ENCODE measurements around the gene RERE.

Gene RERE

DNA sequence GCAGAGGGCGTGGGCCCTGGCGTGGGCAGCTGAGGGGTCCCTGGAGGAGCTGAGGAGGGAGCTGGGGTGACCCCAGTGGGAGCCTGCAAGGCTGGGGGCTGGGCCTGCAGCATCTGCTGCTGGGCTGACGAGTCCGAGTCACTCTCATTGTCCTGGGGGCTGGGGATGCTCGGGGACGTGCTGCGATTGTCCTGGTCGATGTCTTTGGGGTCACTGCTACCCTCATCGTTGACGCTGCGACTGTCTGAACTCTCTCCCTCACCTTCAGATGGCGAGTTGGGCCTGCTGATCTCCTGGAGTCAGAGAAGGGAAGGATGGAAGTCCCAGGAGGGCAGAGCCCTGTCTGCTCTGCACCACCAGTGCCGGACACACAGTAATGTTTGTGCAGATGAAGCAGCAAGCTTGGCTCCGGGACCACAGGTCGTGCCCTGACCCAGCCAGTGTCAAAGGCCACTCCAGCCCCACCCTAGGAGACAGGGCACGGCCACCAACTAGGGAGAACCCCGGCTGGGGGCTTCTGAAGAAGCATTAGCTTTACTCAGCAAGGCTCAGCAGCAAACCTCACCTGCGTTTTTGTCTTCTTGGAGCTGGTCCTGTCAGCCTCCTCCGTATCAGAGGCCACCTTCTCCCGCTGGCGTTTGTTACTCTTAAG lies 456.1 kb downstream of the RERE start:
- Histone ChIP-seq H3K9me3 (ENCODE audit: control insufficient read depth, low read length) (no peaks in the 10 kb centered on the region), H3K36me3 (ENCODE audit: control insufficient read depth, insufficient read depth, low read length) (peaks cover 39% of the 10 kb centered on the region), H3K27ac (ENCODE audit: insufficient read depth, low read depth, low read length, poor library complexity, severe bottlenecking) (no peak overlapping the region), H3K4me1 (ENCODE audit: control insufficient read depth, insufficient read depth, low read length) (no peaks in the 10 kb centered on the region), H3K27me3 (ENCODE audit: control insufficient read depth, insufficient read depth, low read length, poor library complexity, severe bottlenecking) (no peaks in the 10 kb centered on the region), H3K4me3 (ENCODE audit: insufficient read depth, low read depth, low read length) (no peak overlapping the region)
- 93 to 95% methylated on average over 21 of the region's 21 CpGs for WGBS, 2 experiments

DNA sequence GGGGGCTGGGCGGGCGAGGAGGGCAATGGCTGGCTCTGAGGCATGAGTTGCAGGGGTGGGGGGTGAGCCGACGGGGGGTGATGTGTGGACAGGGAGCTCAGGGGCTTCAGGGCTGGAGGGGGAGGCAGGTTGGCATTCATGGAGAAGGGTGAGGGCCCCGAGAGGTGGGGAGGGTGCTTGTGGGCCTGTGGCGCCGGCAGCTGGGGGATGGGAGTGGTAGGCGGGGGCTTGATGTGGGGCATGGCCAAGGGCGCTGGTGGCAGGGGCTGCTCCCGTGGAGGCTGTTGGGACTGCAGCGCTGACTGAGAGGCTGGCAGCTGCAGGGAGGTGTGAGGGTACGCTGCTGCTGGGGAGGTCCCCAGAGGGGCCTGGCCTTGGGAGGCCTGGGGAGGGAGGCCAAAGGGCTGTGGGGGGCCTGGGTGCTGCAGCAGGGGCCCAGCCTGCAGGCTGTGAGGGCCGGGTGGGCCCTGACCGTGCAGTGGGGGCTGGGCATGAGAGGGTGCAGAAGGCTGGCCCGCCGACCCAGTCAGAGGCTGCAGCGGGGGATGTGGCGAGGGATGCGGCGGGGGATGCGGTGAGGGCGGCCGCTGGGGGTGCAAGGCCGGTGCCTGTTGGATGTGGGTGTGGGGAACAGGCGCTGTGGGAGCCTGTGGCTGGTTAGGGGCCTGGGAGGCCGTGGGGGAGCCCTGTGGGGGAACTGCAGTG lies 456.8 kb downstream of the RERE start:
- Histone ChIP-seq H3K4me3 (ENCODE audit: insufficient read depth, low read depth, low read length) (no peak overlapping the region), H3K27ac (ENCODE audit: insufficient read depth, low read depth, low read length, poor library complexity, severe bottlenecking) (no peak overlapping the region), H3K36me3 (ENCODE audit: control insufficient read depth, insufficient read depth, low read length) (peaks cover 46% of the 10 kb centered on the region), H3K9me3 (ENCODE audit: control insufficient read depth, low read length) (no peaks in the 10 kb centered on the region), H3K27me3 (ENCODE audit: control insufficient read depth, insufficient read depth, low read length, poor library complexity, severe bottlenecking) (no peaks in the 10 kb centered on the region), H3K4me1 (ENCODE audit: control insufficient read depth, insufficient read depth, low read length) (no peaks in the 10 kb centered on the region)
- WGBS, 2 experiments: 96% methylated on average over 26 of the region's 26 CpGs

DNA sequence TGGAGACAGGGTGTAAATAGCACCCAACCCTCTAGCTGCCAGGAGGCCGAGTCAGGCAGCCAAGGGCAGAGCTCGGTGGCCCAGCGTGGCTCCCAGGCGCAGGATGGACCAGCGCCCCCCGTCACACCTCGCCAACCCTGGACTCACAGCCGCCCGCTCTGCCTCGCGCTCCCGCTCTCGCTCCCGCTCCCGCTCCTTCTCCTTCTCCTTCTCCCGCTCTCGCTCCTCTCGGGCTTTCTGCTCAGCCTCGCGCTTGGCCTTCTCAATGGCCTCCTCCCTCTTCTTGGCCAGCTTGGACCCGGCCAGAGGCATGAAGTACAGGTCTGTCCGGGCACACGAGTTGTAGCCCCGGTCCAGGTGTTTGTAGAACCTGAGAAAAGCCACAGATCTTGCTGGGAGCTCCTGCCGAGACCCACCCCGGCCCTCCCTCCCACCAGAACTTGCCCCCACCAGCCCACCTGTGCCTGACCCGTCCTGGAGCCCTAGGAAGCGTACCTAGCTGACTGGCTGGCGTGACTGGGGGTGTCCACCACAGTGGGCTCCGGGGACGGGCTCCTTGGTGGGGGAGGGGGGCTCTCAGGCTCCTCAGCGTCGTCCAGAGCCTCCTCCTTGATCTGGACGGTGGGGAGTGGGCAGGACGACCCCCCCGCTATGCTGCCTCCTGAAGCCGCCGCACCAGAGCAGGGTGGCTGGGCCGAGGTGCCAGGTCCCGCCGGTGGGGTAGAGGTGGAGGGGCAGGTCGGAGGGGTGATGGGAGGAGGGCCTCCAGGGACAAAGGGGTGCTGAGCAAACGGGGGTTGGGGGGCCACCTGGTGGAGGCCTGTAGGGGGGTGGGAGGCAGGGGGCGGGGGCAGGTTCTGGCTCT lies 457.6 kb downstream of the RERE start:
- no peaks in the 10 kb centered on the region for H3K4me1 ChIP-seq (ENCODE audit: control insufficient read depth, insufficient read depth, low read length)
- no peak overlapping the region for H3K4me3 ChIP-seq (ENCODE audit: insufficient read depth, low read depth, low read length)
- peaks cover 52% of the 10 kb centered on the region for H3K36me3 ChIP-seq (ENCODE audit: control insufficient read depth, insufficient read depth, low read length)
- H3K9me3 ChIP-seq (ENCODE audit: control insufficient read depth, low read length): no peaks in the 10 kb centered on the region
- H3K27me3 ChIP-seq (ENCODE audit: control insufficient read depth, insufficient read depth, low read length, poor library complexity, severe bottlenecking): no peaks in the 10 kb centered on the region
- no peak overlapping the region for H3K27ac ChIP-seq (ENCODE audit: insufficient read depth, low read depth, low read length, poor library complexity, severe bottlenecking)
- 95 to 97% methylated on average over 44 of the region's 44 CpGs for WGBS, 2 experiments

DNA sequence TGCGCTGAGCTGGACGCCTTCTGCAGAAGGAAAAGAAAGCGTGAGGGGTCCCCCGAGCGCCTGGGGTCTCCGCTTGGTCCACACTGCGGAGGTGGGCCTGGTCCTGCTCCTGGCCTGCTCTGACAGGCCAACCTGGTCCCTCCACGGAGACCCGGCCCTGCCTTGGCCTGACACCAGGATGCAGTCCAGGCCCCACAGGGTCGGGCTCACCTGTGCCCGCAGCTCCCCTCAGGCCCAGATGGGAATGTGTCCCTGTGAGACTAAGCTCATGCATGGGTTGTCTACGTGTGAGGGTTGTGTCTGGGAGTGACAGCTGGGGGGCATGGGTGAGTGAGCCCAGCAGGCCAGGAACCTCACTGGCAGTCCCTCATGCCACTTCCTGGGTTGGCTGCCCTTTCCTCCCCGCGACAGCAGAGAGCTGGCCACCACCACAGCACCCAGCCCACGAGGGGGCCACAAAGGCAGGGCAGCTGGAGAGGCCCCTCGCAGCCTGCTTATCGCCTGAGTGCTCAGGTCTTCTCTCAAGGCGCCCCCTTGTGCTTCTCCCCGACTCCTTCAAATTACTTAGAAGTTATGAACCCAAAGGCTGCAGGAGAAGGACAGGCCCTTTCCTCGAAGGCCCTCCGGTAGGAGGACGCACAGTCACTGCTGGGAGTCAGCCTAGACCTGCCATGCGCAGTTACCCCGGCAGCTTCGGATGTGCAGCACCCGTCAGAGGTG lies 458.4 kb downstream of the RERE start:
- H3K27me3 ChIP-seq (ENCODE audit: control insufficient read depth, insufficient read depth, low read length, poor library complexity, severe bottlenecking): no peaks in the 10 kb centered on the region
- 95 to 96% methylated on average over 26 of the region's 26 CpGs for WGBS, 2 experiments
- no peaks in the 10 kb centered on the region for H3K9me3 ChIP-seq (ENCODE audit: control insufficient read depth, low read length)
- no peak overlapping the region for H3K4me3 ChIP-seq (ENCODE audit: insufficient read depth, low read depth, low read length)
- no peak overlapping the region for H3K27ac ChIP-seq (ENCODE audit: insufficient read depth, low read depth, low read length, poor library complexity, severe bottlenecking)
- H3K4me1 ChIP-seq (ENCODE audit: control insufficient read depth, insufficient read depth, low read length): no peaks in the 10 kb centered on the region
- H3K36me3 ChIP-seq (ENCODE audit: control insufficient read depth, insufficient read depth, low read length): peaks cover 55% of the 10 kb centered on the region

DNA sequence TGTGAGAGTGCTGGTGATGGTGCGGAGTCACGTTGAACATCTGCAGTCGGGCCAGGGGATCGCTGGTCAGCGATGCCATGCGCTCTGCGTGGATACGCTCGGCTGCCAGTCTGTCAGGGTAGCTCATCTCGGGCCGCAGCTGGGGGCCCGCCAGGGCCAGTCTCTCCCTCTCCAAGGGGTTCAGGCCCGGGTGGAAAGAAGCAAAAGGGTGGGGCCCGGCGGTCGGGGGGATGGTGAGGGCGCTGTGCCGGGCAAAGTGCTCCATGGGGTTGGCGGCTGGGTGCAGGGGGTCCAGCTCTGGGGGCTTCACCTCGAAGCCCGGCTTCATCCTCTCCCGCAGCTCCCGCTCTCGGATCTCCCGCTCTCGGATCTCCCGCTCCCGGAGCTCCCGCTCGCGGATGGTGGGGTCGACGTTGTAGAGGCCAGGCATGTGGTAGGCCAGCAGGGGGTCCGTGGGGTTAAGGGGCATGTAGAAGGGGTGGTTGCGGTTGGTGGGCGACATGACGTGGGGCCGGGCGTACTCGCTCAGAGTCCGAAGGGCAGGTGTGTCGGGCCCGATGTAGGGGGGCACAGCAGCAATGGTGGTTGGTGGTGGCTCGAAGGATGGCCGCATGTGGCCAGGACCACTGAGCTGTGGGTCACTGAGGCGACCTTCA lies 459.1 kb downstream of the RERE start:
- WGBS, 2 experiments: 96 to 97% methylated on average over 46 of the region's 46 CpGs
- no peaks in the 10 kb centered on the region for H3K9me3 ChIP-seq (ENCODE audit: control insufficient read depth, low read length)
- H3K4me1 ChIP-seq (ENCODE audit: control insufficient read depth, insufficient read depth, low read length): no peaks in the 10 kb centered on the region
- no peak overlapping the region for H3K4me3 ChIP-seq (ENCODE audit: insufficient read depth, low read depth, low read length)
- H3K27ac ChIP-seq (ENCODE audit: insufficient read depth, low read depth, low read length, poor library complexity, severe bottlenecking): no peak overlapping the region
- H3K36me3 ChIP-seq (ENCODE audit: control insufficient read depth, insufficient read depth, low read length): peaks cover 55% of the 10 kb centered on the region
- no peaks in the 10 kb centered on the region for H3K27me3 ChIP-seq (ENCODE audit: control insufficient read depth, insufficient read depth, low read length, poor library complexity, severe bottlenecking)

DNA sequence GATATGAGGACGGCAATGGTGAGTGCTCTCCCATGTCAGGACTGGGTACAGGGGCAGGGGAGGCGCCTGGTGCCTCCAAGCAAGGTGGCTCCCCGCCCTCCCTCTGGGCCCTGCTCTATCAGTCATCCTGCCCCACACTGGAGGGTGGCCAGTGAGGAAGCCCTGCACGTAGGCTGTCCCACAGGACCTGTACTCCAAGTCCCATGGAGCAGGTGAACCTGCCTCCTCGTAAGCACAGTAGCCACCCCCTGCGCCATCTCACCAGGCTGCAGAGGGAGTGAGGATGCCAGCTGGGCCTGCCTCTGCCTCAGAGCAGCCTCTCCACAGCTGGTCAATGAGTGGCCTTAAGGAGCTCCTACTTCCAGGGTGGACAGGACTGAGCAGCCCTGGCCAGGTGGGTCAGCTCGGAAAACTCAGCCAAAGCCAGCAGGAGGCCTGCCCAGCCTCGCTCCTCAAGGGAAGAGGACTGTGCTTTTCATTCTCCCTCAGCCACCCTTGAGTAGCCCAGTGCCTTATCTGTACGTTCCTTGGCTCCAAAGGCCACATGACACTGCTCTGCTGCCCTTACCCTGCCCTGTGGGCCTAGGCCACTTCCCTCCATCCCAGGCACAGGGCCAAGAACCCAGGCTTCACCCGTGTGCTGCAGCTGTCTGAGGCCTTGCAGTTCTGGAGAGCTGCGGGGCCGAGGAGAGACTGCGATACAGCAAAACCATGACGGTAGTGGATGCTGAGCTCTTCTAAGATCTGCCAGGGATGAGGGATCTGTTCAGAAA lies 459.9 kb downstream of the RERE start:
- WGBS, 2 experiments: 94 to 96% methylated on average over 14 of the region's 14 CpGs

DNA sequence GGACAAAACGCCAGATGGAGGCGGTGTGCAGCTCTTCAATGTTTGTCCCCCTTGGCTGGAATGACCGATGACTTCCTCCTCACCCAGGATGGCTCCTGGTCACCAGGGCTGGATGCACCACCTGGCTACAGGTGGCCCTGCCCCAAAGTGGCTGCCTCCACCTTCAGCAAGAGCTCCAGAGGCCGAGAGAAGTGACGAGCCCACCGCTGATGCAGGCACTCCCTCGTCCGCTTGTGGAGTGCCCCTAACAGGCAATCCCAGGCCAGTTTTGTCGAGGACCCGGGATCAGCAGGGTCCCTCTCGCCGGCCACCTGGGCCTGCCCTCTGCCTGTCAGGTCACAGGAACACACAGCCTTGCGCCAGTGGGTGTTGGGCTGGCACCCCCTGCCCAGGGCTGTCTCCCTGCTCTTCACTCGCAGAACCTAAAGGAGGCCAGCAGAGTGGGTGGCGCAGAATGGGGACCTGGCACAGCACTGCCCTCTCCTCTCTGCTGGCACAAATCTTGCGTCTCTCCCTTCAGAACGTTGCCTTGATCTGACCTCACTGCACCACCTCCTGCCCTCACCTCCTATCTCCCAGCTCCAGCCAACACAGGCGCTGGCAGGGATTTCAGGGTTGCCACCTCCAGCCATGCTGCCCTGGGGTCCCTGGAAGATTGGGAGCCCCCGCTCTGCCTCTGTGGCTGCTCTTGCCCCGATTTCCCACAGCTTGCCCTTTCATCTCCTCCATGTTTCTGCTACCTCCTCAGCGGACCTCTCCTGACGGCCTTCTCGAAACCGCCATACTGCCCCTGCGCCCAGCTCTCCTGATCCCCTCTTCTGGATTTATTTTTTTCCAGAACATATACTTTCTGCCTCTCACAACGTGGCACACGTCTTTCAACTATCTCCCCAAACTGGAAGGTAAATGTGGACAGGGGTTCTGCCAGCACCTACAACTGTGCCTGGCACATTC lies 460.9 kb downstream of the RERE start:
- peaks cover 46% of the 10 kb centered on the region for H3K36me3 ChIP-seq (ENCODE audit: control insufficient read depth, insufficient read depth, low read length)
- no peaks in the 10 kb centered on the region for H3K4me1 ChIP-seq (ENCODE audit: control insufficient read depth, insufficient read depth, low read length)
- 96% methylated on average over 27 of the region's 27 CpGs for WGBS, 2 experiments
- H3K27ac ChIP-seq (ENCODE audit: insufficient read depth, low read depth, low read length, poor library complexity, severe bottlenecking): no peak overlapping the region
- H3K9me3 ChIP-seq (ENCODE audit: control insufficient read depth, low read length): no peaks in the 10 kb centered on the region
- H3K27me3 ChIP-seq (ENCODE audit: control insufficient read depth, insufficient read depth, low read length, poor library complexity, severe bottlenecking): no peaks in the 10 kb centered on the region
- H3K4me3 ChIP-seq (ENCODE audit: insufficient read depth, low read depth, low read length): no peak overlapping the region

More for the DNA sequence above, 459.9 kb downstream of the RERE start:
- Histone ChIP-seq H3K36me3 (ENCODE audit: control insufficient read depth, insufficient read depth, low read length) (peaks cover 54% of the 10 kb centered on the region), H3K4me3 (ENCODE audit: insufficient read depth, low read depth, low read length) (no peak overlapping the region), H3K4me1 (ENCODE audit: control insufficient read depth, insufficient read depth, low read length) (no peaks in the 10 kb centered on the region), H3K27ac (ENCODE audit: insufficient read depth, low read depth, low read length, poor library complexity, severe bottlenecking) (no peak overlapping the region), H3K27me3 (ENCODE audit: control insufficient read depth, insufficient read depth, low read length, poor library complexity, severe bottlenecking) (no peaks in the 10 kb centered on the region), H3K9me3 (ENCODE audit: control insufficient read depth, low read length) (no peaks in the 10 kb centered on the region)

DNA sequence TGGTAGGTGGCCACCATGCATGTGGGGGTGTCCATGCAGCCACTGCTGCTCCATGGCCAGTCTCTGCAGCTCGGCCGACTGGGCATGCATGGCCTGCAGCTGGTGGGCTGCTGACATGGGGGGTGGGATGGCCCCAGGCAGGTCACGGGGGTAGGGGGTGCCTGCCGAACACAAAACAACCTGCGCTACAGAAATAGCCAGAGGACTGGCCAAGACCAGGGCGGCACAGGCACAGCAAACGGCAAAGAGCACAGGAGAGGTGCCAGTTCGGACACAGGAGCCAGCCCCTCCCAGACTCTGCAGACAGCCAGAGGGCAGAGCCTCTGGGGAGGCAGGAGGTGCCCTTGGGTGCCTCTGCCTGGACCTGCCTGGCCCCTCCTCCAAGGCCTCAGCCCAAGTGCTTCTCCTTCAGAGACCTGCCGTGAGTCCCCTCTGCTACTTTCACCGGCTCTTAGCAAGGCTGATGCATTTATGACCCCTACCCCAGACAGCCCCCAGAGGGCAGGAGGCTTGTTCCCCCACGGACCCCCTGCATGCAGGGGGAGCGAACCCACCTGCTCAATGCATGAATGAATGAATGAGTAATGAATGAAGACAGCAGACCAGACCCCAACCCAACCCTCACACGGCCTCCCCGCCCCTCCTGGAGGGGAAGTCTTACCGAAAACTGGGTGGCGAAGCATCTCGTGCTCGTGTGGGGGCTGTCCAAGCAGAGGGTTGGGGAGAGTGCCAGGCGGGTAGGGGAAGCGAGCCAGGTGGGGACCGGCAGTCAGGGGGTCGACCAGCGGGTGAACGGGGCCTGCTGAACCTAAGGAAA lies 461.8 kb downstream of the RERE start:
- WGBS, 2 experiments: 95 to 96% methylated on average over 22 to 24 of the region's 24 CpGs

More for the DNA sequence above, 461.8 kb downstream of the RERE start:
- Histone ChIP-seq H3K27ac (ENCODE audit: insufficient read depth, low read depth, low read length, poor library complexity, severe bottlenecking) (no peak overlapping the region), H3K4me1 (ENCODE audit: control insufficient read depth, insufficient read depth, low read length) (no peaks in the 10 kb centered on the region), H3K4me3 (ENCODE audit: insufficient read depth, low read depth, low read length) (no peak overlapping the region), H3K36me3 (ENCODE audit: control insufficient read depth, insufficient read depth, low read length) (peaks cover 40% of the 10 kb centered on the region), H3K9me3 (ENCODE audit: control insufficient read depth, low read length) (no peaks in the 10 kb centered on the region), H3K27me3 (ENCODE audit: control insufficient read depth, insufficient read depth, low read length, poor library complexity, severe bottlenecking) (no peaks in the 10 kb centered on the region)
